DLD1 (cell line): ENCODE data around the gene RBBP8NL.

Experiments
- in situ Hi-C: cut with HindIII; loops from 2 replicates; pipeline ENCODE4 v1.10.0; 2017; ENCODE audit warnings: low sequenced_read_pairs

RBBP8NL gene

DNA sequence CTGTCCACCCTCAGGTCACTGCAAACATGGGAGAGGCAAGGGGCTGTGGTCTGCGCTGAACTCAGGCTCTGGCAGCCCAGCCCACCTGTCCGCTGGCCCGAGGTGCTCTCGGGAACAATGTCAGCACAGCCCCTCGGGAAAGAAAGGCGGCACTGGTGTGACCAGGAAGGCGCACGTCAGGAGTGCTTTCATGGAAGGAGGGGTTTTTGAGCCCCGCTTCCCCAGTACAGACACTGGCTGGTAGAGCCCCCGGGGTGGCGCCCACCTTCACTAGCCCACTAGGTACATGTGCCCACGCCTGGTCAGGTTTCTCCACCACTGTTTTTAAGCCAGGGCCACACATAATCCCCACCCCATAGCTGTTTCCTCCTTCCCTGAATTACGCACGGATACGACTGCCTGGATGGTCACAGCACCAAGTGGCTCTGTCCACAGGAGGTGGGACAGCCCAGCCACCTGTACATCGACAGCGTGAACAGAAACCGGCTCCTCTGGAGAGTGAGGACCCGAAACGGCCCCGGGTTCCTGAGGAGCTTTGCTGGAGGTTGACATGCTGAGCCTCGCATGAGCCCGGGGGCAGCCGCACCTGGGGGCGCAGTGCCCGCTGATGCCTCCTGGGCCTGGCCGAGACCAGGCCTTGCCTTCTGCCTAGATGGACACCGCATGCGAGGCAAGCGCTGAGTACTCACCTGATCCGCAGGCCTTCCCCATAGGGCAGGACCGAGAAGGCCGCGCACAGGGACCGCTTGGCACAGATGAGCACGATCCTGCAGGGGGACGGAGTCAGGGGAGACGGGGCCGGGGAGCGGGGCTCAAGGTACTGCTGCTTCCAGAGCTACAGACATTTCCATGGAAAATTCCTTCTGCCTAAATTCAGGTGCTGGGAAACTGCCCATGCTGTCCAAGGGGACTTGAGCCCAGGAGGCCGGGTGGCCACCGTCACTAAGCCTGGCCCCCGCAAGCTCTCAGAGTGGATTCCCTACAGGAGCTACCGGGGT lies 32.8 kb downstream of the RBBP8NL start:
- in situ Hi-C loops, result loop anchor here (25.0 kb wide), 1 partner anchor 107 kb away; no protein-coding TSS in a partner anchor

DNA sequence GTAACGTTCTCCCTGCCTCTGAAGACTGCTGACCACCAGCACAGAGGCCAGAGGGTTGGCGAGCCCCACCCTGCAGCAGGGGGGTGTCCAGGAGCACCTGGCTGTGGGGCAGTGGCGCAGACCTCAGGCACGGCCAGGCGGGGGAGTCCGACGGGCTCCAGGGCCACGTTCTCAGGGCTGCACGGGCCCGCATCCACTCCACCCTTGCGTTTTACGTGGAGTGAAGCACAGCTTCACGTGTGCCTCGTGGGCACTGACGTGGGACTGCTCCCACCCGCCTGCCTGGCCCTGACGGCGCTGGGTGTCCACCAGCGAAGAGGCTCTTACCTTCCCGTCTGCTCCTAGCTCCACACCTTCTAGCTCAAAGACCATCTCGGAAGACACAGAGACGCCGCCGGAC lies 33.5 kb downstream of the RBBP8NL start:
- in situ Hi-C loops, result loop anchor here (25.0 kb wide), 1 partner anchor 107 kb away; no protein-coding TSS in a partner anchor

- in situ Hi-C loops, result loop anchor here (25.0 kb wide), 1 partner anchor 106 kb away; no protein-coding TSS in a partner anchor
Measured at GRCh38 chr20:62393335-62393665, 34.0 kb downstream of the RBBP8NL start.

- in situ Hi-C loops, result loop anchor here (25.0 kb wide), 1 partner anchor 105 kb away; no protein-coding TSS in a partner anchor
Measured at GRCh38 chr20:62392621-62393334, 34.6 kb downstream of the RBBP8NL start.

DNA sequence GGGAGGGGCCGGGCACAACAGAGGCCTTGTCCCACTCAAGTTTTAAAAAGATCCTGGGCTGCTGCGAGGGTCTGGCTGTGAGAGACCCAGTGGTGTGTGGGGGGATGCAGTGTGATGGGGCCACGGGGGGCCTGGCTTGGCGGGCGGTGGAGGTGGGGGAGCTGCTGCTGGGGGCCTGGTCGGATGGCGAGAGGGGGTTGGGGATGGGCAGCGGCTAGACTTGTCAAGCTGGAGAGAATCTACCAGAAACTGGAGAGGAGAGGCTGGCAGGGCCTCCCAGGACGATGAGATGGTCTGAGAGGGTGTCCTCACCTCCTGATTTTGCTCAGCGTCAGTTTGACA lies 35.3 kb downstream of the RBBP8NL start:
- in situ Hi-C loops, result loop anchor here (25.0 kb wide), 1 partner anchor 105 kb away; no protein-coding TSS in a partner anchor

DNA sequence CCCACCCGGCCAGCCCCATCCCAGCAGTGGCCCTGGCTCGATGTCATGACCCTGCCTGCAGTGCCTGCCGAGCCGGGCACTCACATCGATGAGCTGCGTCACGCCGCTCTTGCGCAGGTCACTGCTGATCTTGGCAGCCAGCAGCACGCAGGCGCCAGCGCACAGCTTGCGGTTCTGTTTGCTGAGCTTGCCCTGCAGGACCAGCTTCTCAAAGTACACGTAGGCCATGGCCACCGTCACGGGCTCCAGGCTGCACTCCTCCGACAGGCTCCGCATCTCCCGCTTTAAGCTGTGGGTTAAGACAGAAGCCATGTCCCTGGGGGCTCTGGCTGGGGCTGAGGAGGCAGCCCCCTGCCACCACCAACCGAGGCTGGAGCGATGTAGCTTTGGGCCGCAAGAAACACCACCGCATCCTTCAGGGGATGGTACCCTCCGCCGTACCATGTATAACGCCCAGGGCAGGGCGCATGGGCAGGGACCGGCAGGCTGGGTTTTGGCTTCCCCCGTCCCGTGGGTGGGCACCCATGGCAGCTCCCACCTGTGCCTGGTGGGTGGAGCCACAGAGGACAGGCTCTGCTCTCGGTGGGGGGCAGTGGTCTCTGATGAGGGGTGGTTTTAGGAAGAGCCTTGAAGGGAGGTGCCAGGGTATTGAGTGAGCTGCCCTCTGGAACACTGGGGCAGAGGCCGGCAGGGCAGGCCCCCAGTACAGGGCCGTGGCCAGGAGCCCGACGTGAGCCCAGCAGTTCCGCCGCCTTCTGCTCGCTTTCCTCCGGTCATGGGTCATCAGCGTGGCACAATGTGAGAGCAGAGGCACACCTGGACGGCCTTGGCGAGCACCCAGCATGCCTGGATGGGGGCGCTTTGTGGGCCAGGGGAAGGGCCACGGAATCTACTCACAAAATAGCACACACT lies 35.9 kb downstream of the RBBP8NL start:
- in situ Hi-C loops, result loop anchor here (25.0 kb wide), 1 partner anchor 104 kb away; no protein-coding TSS in a partner anchor

- in situ Hi-C loops, result loop anchor here (25.0 kb wide), 1 partner anchor 103 kb away; no protein-coding TSS in a partner anchor
Measured at GRCh38 chr20:62390317-62391164, 36.8 kb downstream of the RBBP8NL start.

DNA sequence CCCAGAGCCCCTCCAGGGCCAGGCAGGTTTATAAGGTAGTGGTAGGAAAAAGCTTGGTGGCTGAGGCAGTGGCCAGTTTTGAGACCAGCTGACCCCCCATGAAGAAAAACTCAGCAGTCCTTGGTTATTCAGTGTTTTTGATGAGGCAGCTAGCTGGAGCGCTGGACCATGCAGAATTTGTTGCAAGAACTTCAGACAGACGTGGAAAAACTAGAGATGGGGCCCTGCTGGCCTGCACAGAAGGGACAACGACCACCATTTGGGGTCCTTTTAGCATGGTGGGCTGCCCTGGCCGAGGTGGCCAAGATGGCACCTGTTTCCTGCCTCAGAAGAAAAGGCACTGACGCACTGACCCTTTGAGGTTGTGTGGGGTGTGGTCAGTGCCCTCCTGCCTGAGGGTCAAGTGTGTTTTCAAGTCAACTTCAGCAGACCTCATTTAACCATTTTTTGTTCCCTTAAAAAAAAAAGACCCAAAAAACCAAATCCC lies 37.7 kb downstream of the RBBP8NL start:
- in situ Hi-C loops, result loop anchor here (25.0 kb wide), 1 partner anchor 102 kb away; no protein-coding TSS in a partner anchor

- in situ Hi-C loops, result loop anchor here (25.0 kb wide), 1 partner anchor 102 kb away; no protein-coding TSS in a partner anchor
Measured at GRCh38 chr20:62388839-62389600, 38.3 kb downstream of the RBBP8NL start.

DNA sequence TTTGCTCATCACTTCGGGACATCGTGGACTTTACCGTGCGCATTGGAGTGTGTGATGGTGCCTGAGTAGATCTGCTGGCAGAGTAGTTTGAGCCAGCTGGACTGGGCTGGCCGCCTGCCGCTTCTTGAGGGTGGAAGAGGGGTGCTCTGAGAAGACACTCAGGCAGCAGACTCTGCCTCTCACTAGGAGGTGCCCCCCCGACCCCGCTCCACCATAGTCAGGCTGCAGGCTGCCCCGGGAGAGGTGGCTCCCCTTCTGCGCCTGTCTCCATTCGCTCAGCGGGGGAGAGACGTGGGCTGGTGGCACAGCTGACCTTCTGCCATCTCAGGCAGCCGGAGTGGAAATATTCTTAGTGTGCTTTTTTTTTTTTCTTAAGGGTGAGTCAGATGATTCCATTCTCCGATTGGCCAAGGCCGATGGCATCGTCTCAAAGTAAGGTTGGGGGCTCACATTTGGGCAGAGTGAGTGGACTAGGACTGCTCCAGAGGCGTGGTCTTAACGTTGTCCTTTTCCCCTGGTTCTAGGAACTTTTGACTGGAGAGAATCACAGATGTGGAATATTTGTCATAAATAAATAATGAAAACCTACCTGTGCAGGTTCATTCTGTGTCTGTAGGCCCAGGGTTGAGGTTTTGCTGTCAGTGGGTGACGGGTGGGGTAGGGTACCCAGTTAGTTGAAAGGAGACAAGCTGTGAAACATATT lies 39.3 kb downstream of the RBBP8NL start:
- in situ Hi-C loops, result loop anchor here (25.0 kb wide), 1 partner anchor 101 kb away; no protein-coding TSS in a partner anchor

- in situ Hi-C loops, result loop anchor here (25.0 kb wide), 1 partner anchor 100 kb away; no protein-coding TSS in a partner anchor
Measured at GRCh38 chr20:62387219-62387913, 40.0 kb downstream of the RBBP8NL start.

- in situ Hi-C loops, result loop anchor here (25.0 kb wide), 1 partner anchor 99 kb away; no protein-coding TSS in a partner anchor
Measured at GRCh38 chr20:62386383-62387218, 40.7 kb downstream of the RBBP8NL start, which contains the start of gene RPS21. RPS21 (plus strand) TSS chr20:62387103; CDS start chr20:62387339, 236 bp downstream.

DNA sequence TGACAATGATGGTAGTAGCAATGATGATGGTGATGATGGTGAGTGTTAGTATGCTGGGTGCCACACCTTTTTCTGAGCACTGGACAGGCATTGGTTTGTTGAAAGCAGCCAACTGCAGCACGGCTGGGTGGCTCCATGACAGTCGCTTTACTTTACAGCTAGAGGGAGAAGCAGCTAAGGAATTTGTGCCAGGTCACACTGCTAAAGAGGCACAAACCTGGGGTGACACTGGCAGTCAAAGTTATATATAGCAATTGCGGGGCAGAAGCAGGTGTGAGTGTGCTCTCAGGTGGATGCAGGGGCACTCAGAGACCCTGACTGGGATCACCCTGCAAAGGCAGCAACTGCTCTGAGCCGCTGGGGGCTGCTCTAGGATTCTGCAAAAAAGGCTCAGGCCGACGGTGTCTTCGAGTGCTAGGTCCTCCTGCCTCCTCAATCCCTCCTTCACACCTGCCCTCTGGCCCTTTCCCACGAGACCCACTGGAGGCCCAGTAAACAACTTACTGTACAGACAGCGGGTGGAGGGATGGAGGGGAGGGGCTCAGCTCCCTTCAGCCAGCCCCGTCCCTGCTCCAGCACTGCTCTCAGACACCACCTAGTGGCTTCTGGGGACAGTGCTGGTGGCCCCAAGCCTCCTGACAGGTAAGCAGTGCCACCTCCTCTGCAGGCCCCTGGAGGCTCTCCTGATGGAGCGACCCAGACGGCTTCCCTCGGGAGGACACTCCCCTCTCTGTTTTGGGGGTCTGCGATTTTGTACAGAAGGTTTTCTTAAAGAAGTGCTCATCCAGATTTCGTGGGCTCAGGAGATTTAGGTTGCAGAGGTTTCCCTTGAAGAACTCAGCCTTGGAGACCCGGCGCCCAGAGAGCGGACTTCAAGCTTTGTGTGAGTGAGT lies 44.8 kb downstream of the RBBP8NL start:
- in situ Hi-C loops, result loop anchor here (25.0 kb wide), 1 partner anchor 95 kb away; no protein-coding TSS in a partner anchor

DNA sequence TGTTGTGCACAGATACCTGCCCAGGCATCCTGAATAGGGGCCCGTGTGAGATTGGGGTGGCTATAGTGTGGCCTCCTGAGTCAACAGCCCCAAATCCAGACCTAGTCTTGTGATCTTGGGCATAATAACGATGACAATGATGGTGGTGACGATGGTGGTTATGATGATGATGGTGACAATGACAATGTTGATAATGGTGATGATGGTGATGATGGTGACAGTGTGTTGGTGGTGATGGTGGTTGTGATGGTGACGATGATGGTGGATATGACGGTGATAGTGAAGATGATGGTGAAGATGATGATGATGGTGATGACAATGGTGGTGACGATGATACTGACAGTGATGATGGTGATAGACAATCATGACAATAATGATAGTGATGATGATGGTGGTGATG lies 45.5 kb downstream of the RBBP8NL start:
- in situ Hi-C loops, result loop anchor here (25.0 kb wide), 1 partner anchor 95 kb away; no protein-coding TSS in a partner anchor
